ENCODE results near the gene SMOC2.
A peak's percentile ranks its signal among the peaks of the same experiment; 100 is the strongest.
"Not testable (repeated sequence)": the region's sequence is repeated elsewhere in the genome, so short reads cannot be mapped to it uniquely, and the experiment has no call there.

Gene SMOC2

GRCh38 chr6:168692193-168692914 is 251.4 kb downstream of the SMOC2 start:
- DNase-seq, result no peak

- not testable (repeated sequence) for DNase-seq
Measured at GRCh38 chr6:168692915-168693257, 251.9 kb downstream of the SMOC2 start.

GRCh38 chr6:168694797-168695196 is 253.8 kb downstream of the SMOC2 start:
- not testable (repeated sequence) for DNase-seq

GRCh38 chr6:168695701-168696100 is 254.7 kb downstream of the SMOC2 start:
- no peak for DNase-seq

GRCh38 chr6:168698923-168699322 is 257.9 kb downstream of the SMOC2 start:
- no peak for DNase-seq

GRCh38 chr6:168699631-168700295 is 258.8 kb downstream of the SMOC2 start:
- peak; percentile 16 for DNase-seq

GRCh38 chr6:168700880-168701279 is 259.9 kb downstream of the SMOC2 start:
- no peak for DNase-seq

GRCh38 chr6:168703990-168704389 is 263.0 kb downstream of the SMOC2 start:
- DNase-seq, result peak; percentile 6

GRCh38 chr6:168704678-168705077 is 263.7 kb downstream of the SMOC2 start:
- DNase-seq, result no peak

GRCh38 chr6:168705271-168705670 is 264.3 kb downstream of the SMOC2 start:
- DNase-seq, result not testable (repeated sequence)

- DNase-seq, result no peak
Measured at GRCh38 chr6:168706471-168707177, 265.6 kb downstream of the SMOC2 start.

GRCh38 chr6:168708526-168708925 is 267.5 kb downstream of the SMOC2 start:
- no peak for DNase-seq

- no peak for DNase-seq
Measured at GRCh38 chr6:168708984-168709383, 268.0 kb downstream of the SMOC2 start.

- no peak for DNase-seq
Measured at GRCh38 chr6:168709390-168709789, 268.4 kb downstream of the SMOC2 start.

GRCh38 chr6:168709991-168710390 is 269.0 kb downstream of the SMOC2 start:
- no peak for DNase-seq

- no peak for DNase-seq
Measured at GRCh38 chr6:168711049-168711640, 270.2 kb downstream of the SMOC2 start.

- DNase-seq, result no peak
Measured at GRCh38 chr6:168711666-168712300, 270.8 kb downstream of the SMOC2 start.

GRCh38 chr6:168712993-168713392 is 272.0 kb downstream of the SMOC2 start:
- DNase-seq, result no peak

GRCh38 chr6:168713839-168714238 is 272.9 kb downstream of the SMOC2 start:
- peak; percentile 1 for DNase-seq

GRCh38 chr6:168714547-168715260 is 273.7 kb downstream of the SMOC2 start:
- no peak for DNase-seq

- DNase-seq, result no peak
Measured at GRCh38 chr6:168715643-168716481, 274.9 kb downstream of the SMOC2 start.

Measured in fibroblast of skin of scalp (primary cell).